GM12891 (cell line): ENCODE results near the gene PAQR4.

ENCODE experiments used
- DNase-seq: peaks from one replicate; pipeline ENCODE4 v3.0.0; 2011; ENCODE audit warnings: low spot score; ENCODE audit not compliant: insufficient read length
- FAIRE-seq: peaks from 2 replicates; lab custom pipeline; 2011; peaks lifted over from hg19 to GRCh38; lab: Jason Lieb, UNC
- PAX5 ChIP-seq: IDR thresholded peaks from 2 replicates; pipeline ENCODE4 v1.6.1; 2011; ENCODE audit warnings: low read length, moderate library complexity, mild to moderate bottlenecking; ENCODE audit not compliant: insufficient read depth, severe bottlenecking
- POLR2A ChIP-seq: IDR thresholded peaks from 2 replicates; pipeline ENCODE4 v1.6.1; 2011; ENCODE audit warnings: low read depth, low read length, control low read depth
- POLR2AphosphoS5 ChIP-seq: IDR thresholded peaks from 2 replicates; pipeline ENCODE4 v1.6.1; 2011; ENCODE audit warnings: low read depth, low read length, control low read depth
- POU2F2 ChIP-seq: IDR thresholded peaks from 2 replicates; pipeline ENCODE4 v1.6.1; 2011; ENCODE audit warnings: low read depth, mild to moderate bottlenecking, control low read depth, low read length, moderate library complexity
- SPI1 ChIP-seq: IDR thresholded peaks from 2 replicates; pipeline ENCODE4 v1.6.1; 2011; ENCODE audit warnings: low read depth, low read length, control low read depth
- TAF1 ChIP-seq: IDR thresholded peaks from 2 replicates; pipeline ENCODE4 v1.6.1; 2011; ENCODE audit warnings: low read depth, low read length, control low read depth

PAQR4 gene

GRCh38 chr16:3019594-3020246, 50.6 kb downstream of the PAQR4 start:
- TF ChIP-seq POU2F2: no peak
- no peak for TF ChIP-seq POLR2A
- TF ChIP-seq POLR2AphosphoS5: no peak
- no peak for TF ChIP-seq PAX5
- no peak for TF ChIP-seq SPI1
- TF ChIP-seq TAF1: no peak
- DNase-seq (no peak), FAIRE-seq (peak; percentile 89)

- DNase-seq: peak; percentile 89
- no peak for FAIRE-seq
- TF ChIP-seq SPI1 (no peak), POU2F2 (no peak), PAX5 (no peak), POLR2AphosphoS5 (no peak), TAF1 (no peak), POLR2A (no peak)
Observed at GRCh38 chr16:3020247-3020603, 51.1 kb downstream of the PAQR4 start, which contains the start of gene TNFRSF12A. Gene TNFRSF12A (plus strand): TSS chr16:3020368. CDS start chr16:3020398, 30 bp downstream.

- TF ChIP-seq POLR2AphosphoS5 (no peak), TAF1 (no peak), SPI1 (no peak), POLR2A (no peak), PAX5 (no peak), POU2F2 (no peak)
- FAIRE-seq (peak; percentile 41), DNase-seq (no peak)
Observed at GRCh38 chr16:3020604-3021448, 51.7 kb downstream of the PAQR4 start.

- DNase-seq: peak; percentile 71
- TF ChIP-seq SPI1 (no peak), POU2F2 (no peak), POLR2AphosphoS5 (no peak), POLR2A (no peak), TAF1 (no peak), PAX5 (no peak)
- FAIRE-seq: peak; percentile 71
Observed at GRCh38 chr16:3021449-3022207, 52.5 kb downstream of the PAQR4 start.

GRCh38 chr16:3022208-3022683, 53.1 kb downstream of the PAQR4 start:
- no peak for FAIRE-seq
- TF ChIP-seq PAX5 (no peak), POLR2AphosphoS5 (no peak), POU2F2 (no peak), SPI1 (no peak), TAF1 (no peak), POLR2A (no peak)
- DNase-seq: no peak

GRCh38 chr16:3022684-3023414, 53.7 kb downstream of the PAQR4 start:
- DNase-seq (no peak), FAIRE-seq (peak; percentile 55)
- TF ChIP-seq TAF1: no peak
- no peak for TF ChIP-seq POLR2AphosphoS5
- TF ChIP-seq SPI1: no peak
- TF ChIP-seq POLR2A: no peak
- no peak for TF ChIP-seq PAX5
